DND-41 (cell line): ENCODE data around the gene ARMH2.

Experiments used
- ATAC-seq: fragments of 200-7000 bp; cut with Tn5 transposase; 3 replicates; pipeline ENCODE4 v1.9.1; 2021; ENCODE audit warnings: low read depth; ENCODE audit not compliant: insufficient read depth
- DNase-seq: peaks from one replicate; pipeline ENCODE4 v3.0.0-alpha.2; 2020
- H2AFZ ChIP-seq: 2 replicates; pipeline ENCODE4 v1.6.0; 2012; ENCODE audit warnings: low read depth, low read length
- H3K27ac ChIP-seq: 2 replicates; pipeline ENCODE4 v1.5.1; 2012; ENCODE audit warnings: low read length, inconsistent platforms
- H3K27me3 ChIP-seq: fragments of 200-600 bp; sonication (generic); 2 replicates; pipeline ENCODE4 v1.6.0; 2012; ENCODE audit warnings: low read length, mild to moderate bottlenecking, inconsistent platforms; ENCODE audit not compliant: insufficient read depth, poor library complexity
- H3K36me3 ChIP-seq: 2 replicates; pipeline ENCODE4 v1.5.1; 2012; ENCODE audit warnings: low read length, inconsistent platforms; ENCODE audit not compliant: insufficient read depth
- H3K4me1 ChIP-seq: 2 replicates; pipeline ENCODE4 v1.5.1; 2012; ENCODE audit warnings: mild to moderate bottlenecking, low read length; ENCODE audit not compliant: insufficient read depth
- H3K4me2 ChIP-seq: 2 replicates; pipeline ENCODE4 v1.6.0; 2012; ENCODE audit warnings: mild to moderate bottlenecking, moderate library complexity, low read length, inconsistent platforms; ENCODE audit not compliant: insufficient read depth
- H3K4me3 ChIP-seq, 2 experiments: fragments of 200-600 bp in 1 of 2; shearing (Covaris generic) in 1 of 2; 2 replicates each; pipeline ENCODE4 v1.5.1; 2012 to 2016; ENCODE audit warnings: inconsistent platforms in 2 of 2, low read length in 2 of 2, mild to moderate bottlenecking in 2 of 2, low read depth in 1 of 2, moderate library complexity in 1 of 2
- H3K79me2 ChIP-seq: 2 replicates; pipeline ENCODE4 v1.6.0; 2012; ENCODE audit warnings: low read length, inconsistent platforms; ENCODE audit not compliant: insufficient read depth
- H3K9ac ChIP-seq: 2 replicates; pipeline ENCODE4 v1.6.0; 2012; ENCODE audit warnings: low read depth, mild to moderate bottlenecking, inconsistent platforms, low read length, moderate library complexity
- H3K9me3 ChIP-seq: 2 replicates; pipeline ENCODE4 v1.5.1; 2012; ENCODE audit warnings: low read length, moderate library complexity, mild to moderate bottlenecking, inconsistent platforms; ENCODE audit not compliant: insufficient read depth, severe bottlenecking
- H4K20me1 ChIP-seq: 2 replicates; pipeline ENCODE4 v1.6.0; 2012; ENCODE audit warnings: low read length; ENCODE audit not compliant: insufficient read depth
- CTCF ChIP-seq: IDR thresholded peaks from 2 replicates; pipeline ENCODE4 v1.5.1; 2012; ENCODE audit warnings: borderline replicate concordance, low read length, moderate library complexity, mild to moderate bottlenecking; ENCODE audit not compliant: poor library complexity, severe bottlenecking; ENCODE audit errors: extremely low read depth
- EZH2 ChIP-seq: IDR thresholded peaks from 3 replicates; pipeline ENCODE4 v1.6.1; 2012; ENCODE audit warnings: borderline replicate concordance, low read depth, mild to moderate bottlenecking, moderate library complexity, low read length, inconsistent platforms; ENCODE audit not compliant: severe bottlenecking

ARMH2 gene

GRCh38 chr6:24761851-24762250 lies 36.9 kb downstream of the ARMH2 start:
- DNase-seq = no peak
- no peak overlapping the region for H3K9ac ChIP-seq
- TF ChIP-seq EZH2 = no peak
- TF ChIP-seq CTCF = no peak
- H3K4me3 ChIP-seq = no peak overlapping the region
- ATAC-seq = no peak
- no peak overlapping the region for H3K4me2 ChIP-seq
- no peaks in the 10 kb centered on the region for H3K36me3 ChIP-seq
- no peaks in the 10 kb centered on the region for H3K79me2 ChIP-seq
- H3K9me3 ChIP-seq = no peaks in the 10 kb centered on the region
- H3K27ac ChIP-seq = no peak overlapping the region
- no peaks in the 10 kb centered on the region for H4K20me1 ChIP-seq
- H3K27me3 ChIP-seq = no peaks in the 10 kb centered on the region
- H3K4me1 ChIP-seq = no peaks in the 10 kb centered on the region
- H2AFZ ChIP-seq = no peak overlapping the region

- TF ChIP-seq CTCF (no peak), EZH2 (no peak)
- H4K20me1 ChIP-seq = no peaks in the 10 kb centered on the region
- no peaks in the 10 kb centered on the region for H3K36me3 ChIP-seq
- H3K4me2 ChIP-seq = no peak overlapping the region
- ATAC-seq = peak; percentile 66; the same call in 2 of the 3 replicates
- H3K9me3 ChIP-seq = no peaks in the 10 kb centered on the region
- no peak overlapping the region for H3K27ac ChIP-seq
- H3K4me3 ChIP-seq = no peak overlapping the region
- H3K27me3 ChIP-seq = no peaks in the 10 kb centered on the region
- H3K9ac ChIP-seq = no peak overlapping the region
- H3K4me1 ChIP-seq = no peaks in the 10 kb centered on the region
- H2AFZ ChIP-seq = 0 out of 2 replicates have a peak overlapping the region, but pooled peaks have one; percentile 37
- H3K79me2 ChIP-seq = no peaks in the 10 kb centered on the region
- DNase-seq = peak; percentile 22
These were observed 37.4 kb downstream of the ARMH2 start for GRCh38 chr6:24761193-24761835.

GRCh38 chr6:24760210-24760609 lies 38.5 kb downstream of the ARMH2 start:
- DNase-seq (no peak), ATAC-seq (no peak)
- H4K20me1 ChIP-seq = no peaks in the 10 kb centered on the region
- no peaks in the 10 kb centered on the region for H3K27me3 ChIP-seq
- H3K9me3 ChIP-seq = no peaks in the 10 kb centered on the region
- H3K36me3 ChIP-seq = no peaks in the 10 kb centered on the region
- no peak overlapping the region for H3K27ac ChIP-seq
- H3K4me1 ChIP-seq = no peaks in the 10 kb centered on the region
- no peaks in the 10 kb centered on the region for H3K79me2 ChIP-seq
- no peak overlapping the region for H2AFZ ChIP-seq
- no peak overlapping the region for H3K4me2 ChIP-seq
- H3K9ac ChIP-seq = no peak overlapping the region
- TF ChIP-seq EZH2 (no peak), CTCF (no peak)
- no peak overlapping the region for H3K4me3 ChIP-seq

GRCh38 chr6:24759718-24760117 lies 39.0 kb downstream of the ARMH2 start:
- H3K79me2 ChIP-seq = no peaks in the 10 kb centered on the region
- H3K9me3 ChIP-seq = no peaks in the 10 kb centered on the region
- no peak overlapping the region for H3K9ac ChIP-seq
- H3K4me3 ChIP-seq = no peak overlapping the region
- TF ChIP-seq EZH2 (no peak), CTCF (no peak)
- no peak overlapping the region for H2AFZ ChIP-seq
- no peaks in the 10 kb centered on the region for H3K36me3 ChIP-seq
- ATAC-seq (no peak), DNase-seq (no peak)
- H3K27ac ChIP-seq = no peak overlapping the region
- no peaks in the 10 kb centered on the region for H4K20me1 ChIP-seq
- H3K4me2 ChIP-seq = no peak overlapping the region
- no peaks in the 10 kb centered on the region for H3K27me3 ChIP-seq
- H3K4me1 ChIP-seq = no peaks in the 10 kb centered on the region
